ENCODE results near the gene C1orf167. TPM values are rescaled to one million over a fixed set of nuclear protein-coding genes. Genes with fewer than 3 reads are reported as not detected.

The C1orf167 gene
- total RNA-seq, 4 donors from 2014 or later: 0.72 to 2.0 TPM; not detected in 2

GRCh38 chr1:11806307-11806936 lies 44.4 kb downstream of the C1orf167 start:
- no peak for DNase-seq (ENCODE audit: low spot score)
- no peak for TF ChIP-seq CTCF (IDR thresholded peaks at IDR 0.05)
- peak; percentile 20 for ATAC-seq (ENCODE audit: low FRiP score)

GRCh38 chr1:11807133-11807532 lies 45.1 kb downstream of the C1orf167 start:
- DNase-seq (ENCODE audit: low spot score): no peak
- no peak for ATAC-seq (ENCODE audit: low FRiP score)
- no peak for TF ChIP-seq CTCF (IDR thresholded peaks at IDR 0.05)

GRCh38 chr1:11813021-11813420 lies 51.0 kb downstream of the C1orf167 start:
- TF ChIP-seq CTCF (IDR thresholded peaks at IDR 0.05): no peak
- no peak for ATAC-seq (ENCODE audit: low FRiP score)
- DNase-seq (ENCODE audit: low spot score): no peak

GRCh38 chr1:11817192-11817591 lies 55.2 kb downstream of the C1orf167 start:
- ATAC-seq (ENCODE audit: low FRiP score) (no peak), DNase-seq (ENCODE audit: low spot score) (no peak)
- TF ChIP-seq CTCF (IDR thresholded peaks at IDR 0.05): no peak

- DNase-seq (ENCODE audit: low spot score) (no peak), ATAC-seq (ENCODE audit: low FRiP score) (no peak)
- TF ChIP-seq CTCF (IDR thresholded peaks at IDR 0.05): no peak
Observed at GRCh38 chr1:11822091-11822490, 60.1 kb downstream of the C1orf167 start.

GRCh38 chr1:11823366-11824137 lies 61.6 kb downstream of the C1orf167 start:
- no peak for ATAC-seq (ENCODE audit: low FRiP score)
- TF ChIP-seq CTCF (IDR thresholded peaks at IDR 0.05): no peak
- DNase-seq (ENCODE audit: low spot score): no peak

GRCh38 chr1:11825131-11825530 lies 63.1 kb downstream of the C1orf167 start:
- TF ChIP-seq CTCF (IDR thresholded peaks at IDR 0.05): no peak
- ATAC-seq (ENCODE audit: low FRiP score) (no peak), DNase-seq (ENCODE audit: low spot score) (no peak)

Measured in omental fat pad (tissue), 4 donors.